OCI-LY7 (cell line): ENCODE measurements around the gene KHDC4. TPM values are rescaled to one million over a fixed set of nuclear protein-coding genes. Genes with fewer than 3 reads are reported as not detected.

ENCODE experiments used
- BruUV-seq: library from RNA; stranded (reverse); fragments of 400-500 nt; replicated peaks from 2 replicates; lab custom pipeline; 2021; lab: Mats Ljungman, UMichigan
- CTCF ChIA-PET: fragments of 300-600 bp; sonication (Branson Sonifier 250); formaldehyde crosslinking; loops from one replicate; lab custom pipeline; 2022; ENCODE audit warnings: antibody characterized with exemption; ENCODE audit not compliant: unreplicated experiment; lab: Charles Lee
- POLR2A ChIA-PET: fragments of 300-600 bp; sonication (Branson Sonifier 250); formaldehyde crosslinking; loops from one replicate; lab custom pipeline; 2022; ENCODE audit warnings: antibody characterized with exemption; lab: Charles Lee
- DNase-seq: peaks from one replicate; pipeline ENCODE4 v3.0.0-alpha.2; 2015; ENCODE audit warnings: low spot score
- H2AFZ ChIP-seq: fragments of 200-600 bp; sonication (generic), shearing (Covaris generic); 2 replicates; pipeline ENCODE4 v1.6.1; 2014; ENCODE audit warnings: mild to moderate bottlenecking, antibody characterized with exemption, low read length, moderate library complexity
- H3K27ac ChIP-seq: fragments of 200-600 bp; sonication (generic); 2 replicates; pipeline ENCODE4 v1.5.1; 2014; ENCODE audit warnings: mixed run types, low read depth, mild to moderate bottlenecking, moderate library complexity, low read length, inconsistent platforms; ENCODE audit not compliant: poor library complexity, severe bottlenecking
- H3K36me3 ChIP-seq: fragments of 200-600 bp; sonication (generic); 2 replicates; pipeline ENCODE4 v1.6.1; 2014; ENCODE audit warnings: mild to moderate bottlenecking, antibody characterized with exemption, low read length, moderate library complexity, mixed read lengths; ENCODE audit not compliant: insufficient read depth
- H3K4me1 ChIP-seq: fragments of 200-600 bp; sonication (generic); 2 replicates; pipeline ENCODE4 v1.5.1; 2014; ENCODE audit warnings: mild to moderate bottlenecking, low read length; ENCODE audit not compliant: insufficient read depth, poor library complexity, severe bottlenecking
- H3K4me2 ChIP-seq: fragments of 200-600 bp; sonication (generic); 2 replicates; pipeline ENCODE4 v1.6.1; 2014; ENCODE audit warnings: mild to moderate bottlenecking, low read length
- H3K4me3 ChIP-seq: fragments of 200-600 bp; sonication (generic); 2 replicates; pipeline ENCODE4 v1.5.1; 2014; ENCODE audit warnings: mild to moderate bottlenecking, low read depth, low read length; ENCODE audit not compliant: poor library complexity, severe bottlenecking
- H3K79me2 ChIP-seq: fragments of 200-600 bp; sonication (generic); 2 replicates; pipeline ENCODE4 v1.6.1; 2016; ENCODE audit warnings: low read depth, mild to moderate bottlenecking, low read length, moderate library complexity, mixed read lengths; ENCODE audit not compliant: insufficient read depth
- H3K9me2 ChIP-seq: fragments of 200-600 bp; sonication (generic); 2 replicates; pipeline ENCODE4 v1.6.1; 2016; ENCODE audit warnings: mild to moderate bottlenecking, low read length, mixed read lengths; ENCODE audit not compliant: insufficient read depth
- H3K9me3 ChIP-seq: fragments of 200-600 bp; sonication (generic); 2 replicates; pipeline ENCODE4 v1.6.1; 2014; ENCODE audit warnings: mild to moderate bottlenecking, mixed run types, low read length, mixed read lengths
- H4K20me1 ChIP-seq: fragments of 200-600 bp; sonication (generic); 2 replicates; pipeline ENCODE4 v1.6.1; 2014; ENCODE audit warnings: mild to moderate bottlenecking, antibody characterized with exemption, low read length, moderate library complexity, mixed read lengths; ENCODE audit not compliant: insufficient read depth
- EZH2phosphoT487 ChIP-seq: fragments of 200-600 bp; sonication (generic); IDR thresholded peaks from 2 replicates; pipeline ENCODE4 v1.6.1; 2018; ENCODE audit warnings: low read depth, borderline replicate concordance, mild to moderate bottlenecking, mixed run types, antibody characterized with exemption, low read length, moderate library complexity, mixed read lengths
- intact Hi-C: fragments of 100-400 bp; cut with micrococcal nuclease; formaldehyde crosslinking; loops from one replicate; pipeline ENCODE4 v1.10.0; 2022; ENCODE audit not compliant: unreplicated experiment
- total RNA-seq, 2 experiments: library from RNA; depleted of rRNA in 1 of 2; stranded (reverse); fragments of >200 nt in 1 of 2; shearing (Covaris generic) in 1 of 2; gene quantifications; 2 replicates each; pipeline ENCODE4 v1.2.3, GENCODE V29; 2014 to 2022
- TF ChIP-seq, protein P1 (sequence below): fragments of 200-600 bp; sonication (generic); conservative IDR thresholded peaks from 2 replicates; pipeline ENCODE4 v1.5.1; 2014; ENCODE audit warnings: mild to moderate bottlenecking, antibody characterized with exemption, low read length, moderate library complexity, mixed read lengths

The KHDC4 gene
- total RNA-seq, 2 experiments from 2014 or later, result 88.9 to 121 TPM

DNA sequence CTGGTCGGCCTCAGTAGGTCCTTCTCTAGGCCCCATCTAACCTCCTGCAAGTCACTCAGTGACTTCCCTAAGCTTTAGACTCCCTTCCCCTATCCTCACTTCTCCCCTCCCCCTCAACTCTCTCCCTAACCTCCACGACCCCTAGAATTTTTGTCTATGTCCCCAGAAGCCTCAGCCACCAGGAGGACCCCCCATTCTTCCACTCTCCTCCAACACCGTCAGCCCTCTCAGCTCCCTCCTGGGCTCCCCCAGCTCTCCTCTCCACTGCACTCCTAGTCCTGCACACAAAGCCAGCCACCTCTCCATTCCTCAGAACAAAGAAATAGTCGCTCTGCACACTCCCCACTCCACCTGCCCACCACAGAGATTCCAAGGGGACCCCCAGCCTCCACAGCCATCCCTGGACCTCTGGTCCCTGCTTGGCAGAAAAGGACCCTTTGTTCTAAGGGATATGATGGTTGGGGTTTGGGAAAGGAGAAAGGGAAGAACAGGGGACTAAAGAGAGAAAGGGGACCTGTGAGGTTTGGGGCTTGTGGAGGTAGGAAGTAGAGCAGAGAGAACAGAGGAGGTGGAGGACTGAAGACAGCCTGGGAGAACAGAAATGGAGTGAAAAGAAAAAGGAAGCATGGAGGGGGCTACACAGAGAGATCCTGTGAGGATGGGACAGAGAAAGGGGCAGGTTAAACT lies 41.3 kb upstream of the KHDC4 start:
- BruUV-seq, result no TSS peak
- peak overlapping the region; percentile 94 for H3K4me2 ChIP-seq
- peaks cover 68% of the 10 kb centered on the region for H3K4me1 ChIP-seq
- H3K79me2 ChIP-seq, result peaks cover 100% of the 10 kb centered on the region
- H3K4me3 ChIP-seq, result peak overlapping the region; percentile 85
- no peaks in the 10 kb centered on the region for H3K9me3 ChIP-seq
- TF ChIP-seq EZH2phosphoT487, result no peak
- TF ChIP-seq, protein P1, sequence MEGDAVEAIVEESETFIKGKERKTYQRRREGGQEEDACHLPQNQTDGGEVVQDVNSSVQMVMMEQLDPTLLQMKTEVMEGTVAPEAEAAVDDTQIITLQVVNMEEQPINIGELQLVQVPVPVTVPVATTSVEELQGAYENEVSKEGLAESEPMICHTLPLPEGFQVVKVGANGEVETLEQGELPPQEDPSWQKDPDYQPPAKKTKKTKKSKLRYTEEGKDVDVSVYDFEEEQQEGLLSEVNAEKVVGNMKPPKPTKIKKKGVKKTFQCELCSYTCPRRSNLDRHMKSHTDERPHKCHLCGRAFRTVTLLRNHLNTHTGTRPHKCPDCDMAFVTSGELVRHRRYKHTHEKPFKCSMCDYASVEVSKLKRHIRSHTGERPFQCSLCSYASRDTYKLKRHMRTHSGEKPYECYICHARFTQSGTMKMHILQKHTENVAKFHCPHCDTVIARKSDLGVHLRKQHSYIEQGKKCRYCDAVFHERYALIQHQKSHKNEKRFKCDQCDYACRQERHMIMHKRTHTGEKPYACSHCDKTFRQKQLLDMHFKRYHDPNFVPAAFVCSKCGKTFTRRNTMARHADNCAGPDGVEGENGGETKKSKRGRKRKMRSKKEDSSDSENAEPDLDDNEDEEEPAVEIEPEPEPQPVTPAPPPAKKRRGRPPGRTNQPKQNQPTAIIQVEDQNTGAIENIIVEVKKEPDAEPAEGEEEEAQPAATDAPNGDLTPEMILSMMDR, result no peak
- intact Hi-C loops, result no loop called here
- peaks cover 29% of the 10 kb centered on the region for H4K20me1 ChIP-seq
- H3K36me3 ChIP-seq, result peaks cover 52% of the 10 kb centered on the region
- no peak overlapping the region for H2AFZ ChIP-seq
- no peaks in the 10 kb centered on the region for H3K9me2 ChIP-seq
- ChIA-PET CTCF (interaction anchor here (0.6 to 1.2 kb wide), 4 partner anchors 9 to 28 kb away, joined by 3 to 4 read pairs (median 3); no protein-coding TSS in a partner anchor), POLR2A (interaction anchor here (2.0 kb wide), 1 partner anchor 13 kb away, joined by 9 read pairs; no protein-coding TSS in a partner anchor)
- peak overlapping the region; percentile 94 for H3K27ac ChIP-seq
- DNase-seq, result no peak

DNA sequence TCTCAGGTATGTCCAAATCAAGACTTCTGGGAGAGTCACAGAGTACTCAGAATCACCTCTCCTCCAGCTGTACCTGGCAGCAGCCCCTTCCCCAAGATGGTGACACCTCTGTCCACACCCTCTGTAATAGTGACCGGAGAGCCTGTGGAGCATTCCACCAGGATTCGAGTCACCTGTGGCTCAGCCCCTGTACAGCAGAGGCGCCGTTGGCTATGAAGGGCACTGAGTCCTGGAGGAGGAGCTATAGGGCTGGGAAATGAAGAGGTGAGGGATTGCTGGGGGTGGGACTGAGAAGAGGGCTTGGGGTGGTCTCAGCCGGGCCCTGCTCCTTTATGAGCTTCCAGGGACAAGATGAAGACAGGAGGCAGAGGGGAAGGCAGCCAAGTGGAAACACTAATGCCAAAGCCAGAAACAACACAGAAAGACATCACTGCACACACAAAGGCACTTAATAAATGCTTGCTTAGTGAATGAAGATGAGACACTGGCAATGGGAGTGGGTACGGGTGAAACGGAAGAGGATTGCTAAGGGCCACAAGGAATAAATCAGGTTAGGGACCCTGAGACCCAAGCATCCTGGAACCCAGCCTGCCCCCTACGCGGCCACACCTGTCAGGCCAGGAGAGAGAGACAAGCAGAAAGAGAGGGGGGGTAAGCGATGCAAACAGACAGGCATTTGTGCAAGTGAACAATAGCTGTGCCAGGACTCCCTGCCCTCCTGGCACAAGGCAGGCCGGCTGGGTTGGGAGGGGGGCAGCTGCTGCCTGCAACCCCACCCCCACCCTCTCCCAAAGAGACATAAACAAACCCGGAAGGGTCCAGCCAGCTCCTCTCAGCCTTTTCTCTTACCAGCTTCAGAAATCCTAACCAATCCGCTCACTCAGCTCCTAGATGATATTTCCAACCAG lies 40.2 kb upstream of the KHDC4 start:
- peak overlapping the region; percentile 94 for H3K4me2 ChIP-seq
- H3K4me1 ChIP-seq, result peaks cover 69% of the 10 kb centered on the region
- intact Hi-C loops, result no loop called here
- no peak overlapping the region for H2AFZ ChIP-seq
- peak overlapping the region; percentile 94 for H3K27ac ChIP-seq
- no peaks in the 10 kb centered on the region for H3K9me3 ChIP-seq
- no peak for DNase-seq
- no TSS peak for BruUV-seq
- H4K20me1 ChIP-seq, result peaks cover 38% of the 10 kb centered on the region
- ChIA-PET POLR2A (interaction anchor here (0.9 to 1.2 kb wide), 4 partner anchors 10 to 36 kb away, joined by 3 to 5 read pairs (median 4); no protein-coding TSS in a partner anchor), CTCF (interaction anchor here (0.6 to 1.2 kb wide), 2 partner anchors 8 to 9 kb away, joined by 3 read pairs; no protein-coding TSS in a partner anchor)
- peak overlapping the region; percentile 85 for H3K4me3 ChIP-seq
- TF ChIP-seq, protein P1, result no peak
- TF ChIP-seq EZH2phosphoT487, result no peak
- peaks cover 62% of the 10 kb centered on the region for H3K36me3 ChIP-seq
- H3K79me2 ChIP-seq, result peaks cover 100% of the 10 kb centered on the region
- H3K9me2 ChIP-seq, result no peaks in the 10 kb centered on the region
